ENCODE measurements around the gene C3orf20.

The C3orf20 gene

DNA sequence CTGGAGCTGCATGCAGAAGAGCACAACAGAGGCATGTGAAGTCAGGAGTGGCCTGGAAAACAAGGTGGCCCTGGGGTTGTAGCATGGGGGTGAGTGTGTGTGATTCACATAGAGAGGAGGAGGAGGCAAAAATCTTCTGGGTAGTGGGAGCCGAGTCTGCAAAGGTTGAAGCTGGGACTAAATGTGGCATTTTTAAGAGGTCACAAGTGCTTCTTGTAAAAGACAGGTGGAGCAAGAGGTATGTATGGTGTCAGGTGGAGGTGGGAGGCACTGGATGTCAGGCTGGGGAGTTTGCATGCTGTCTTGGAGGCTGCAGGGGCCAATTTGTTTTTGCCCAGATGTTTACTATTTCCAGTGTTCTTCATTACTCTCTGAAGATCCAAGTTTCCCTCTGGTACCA, 42.4 kb downstream of the C3orf20 start:
- no peak for DNase-seq (ENCODE audit: low read depth, low spot score)
- no peak for TF ChIP-seq FOXP2 (optimal IDR thresholded peaks at IDR 0.05; ENCODE audit: control extremely low read depth, extremely low read length, insufficient read depth)
- no peak for TF ChIP-seq EZH2 (IDR thresholded peaks at IDR 0.05)
- no peak for TF ChIP-seq POLR2AphosphoS5 (IDR thresholded peaks at IDR 0.05; ENCODE audit: borderline replicate concordance, low read depth, low read length)
- Histone ChIP-seq H3K4me3 (no peak overlapping the region), H3K9ac (ENCODE audit: insufficient read length) (no peak overlapping the region), H3K9me3 (ENCODE audit: low read depth, low read length) (no peaks in the 10 kb centered on the region), H3K27ac (no peak overlapping the region), H3K36me3 (ENCODE audit: insufficient read depth, low read length) (no peaks in the 10 kb centered on the region)

GRCh38 chr3:14718539-14718938, 43.6 kb downstream of the C3orf20 start:
- no peak for DNase-seq (ENCODE audit: low read depth, low spot score)
- no peak overlapping the region for H3K4me3 ChIP-seq

GRCh38 chr3:14719006-14719405, 44.1 kb downstream of the C3orf20 start:
- Histone ChIP-seq H3K4me3 (no peak overlapping the region), H3K9ac (ENCODE audit: insufficient read length) (no peak overlapping the region), H3K36me3 (ENCODE audit: insufficient read depth, low read length) (no peaks in the 10 kb centered on the region), H3K27ac (no peak overlapping the region), H3K9me3 (ENCODE audit: low read depth, low read length) (no peaks in the 10 kb centered on the region)
- no peak for DNase-seq (ENCODE audit: low read depth, low spot score)
- no peak for TF ChIP-seq EZH2 (IDR thresholded peaks at IDR 0.05)
- no peak for TF ChIP-seq POLR2AphosphoS5 (IDR thresholded peaks at IDR 0.05; ENCODE audit: borderline replicate concordance, low read depth, low read length)
- no peak for TF ChIP-seq FOXP2 (optimal IDR thresholded peaks at IDR 0.05; ENCODE audit: control extremely low read depth, extremely low read length, insufficient read depth)

More at GRCh38 chr3:14718539-14718938, 43.6 kb downstream of the C3orf20 start:
- Histone ChIP-seq H3K9ac (ENCODE audit: insufficient read length) (no peak overlapping the region), H3K9me3 (ENCODE audit: low read depth, low read length) (no peaks in the 10 kb centered on the region), H3K36me3 (ENCODE audit: insufficient read depth, low read length) (no peaks in the 10 kb centered on the region), H3K27ac (no peak overlapping the region)
- no peak for TF ChIP-seq FOXP2 (optimal IDR thresholded peaks at IDR 0.05; ENCODE audit: control extremely low read depth, extremely low read length, insufficient read depth)
- TF ChIP-seq POLR2AphosphoS5 (IDR thresholded peaks at IDR 0.05; ENCODE audit: borderline replicate concordance, low read depth, low read length) = no peak
- TF ChIP-seq EZH2 (IDR thresholded peaks at IDR 0.05) = no peak

- no peak for DNase-seq (ENCODE audit: low read depth, low spot score)
- no peaks in the 10 kb centered on the region for H3K36me3 ChIP-seq (ENCODE audit: insufficient read depth, low read length)
- H3K4me3 ChIP-seq = no peak overlapping the region
- no peak overlapping the region for H3K27ac ChIP-seq
- no peaks in the 10 kb centered on the region for H3K9me3 ChIP-seq (ENCODE audit: low read depth, low read length)
- TF ChIP-seq FOXP2 (optimal IDR thresholded peaks at IDR 0.05; ENCODE audit: control extremely low read depth, extremely low read length, insufficient read depth) = no peak
- no peak for TF ChIP-seq EZH2 (IDR thresholded peaks at IDR 0.05)
- no peak overlapping the region for H3K9ac ChIP-seq (ENCODE audit: insufficient read length)
These were observed 46.4 kb downstream of the C3orf20 start for GRCh38 chr3:14721126-14721864.

GRCh38 chr3:14725013-14725412, 50.1 kb downstream of the C3orf20 start:
- Histone ChIP-seq H3K9ac (ENCODE audit: insufficient read length) (no peak overlapping the region), H3K27ac (no peak overlapping the region), H3K9me3 (ENCODE audit: low read depth, low read length) (no peaks in the 10 kb centered on the region), H3K36me3 (ENCODE audit: insufficient read depth, low read length) (no peaks in the 10 kb centered on the region), H3K4me3 (no peak overlapping the region)
- no peak for TF ChIP-seq POLR2AphosphoS5 (IDR thresholded peaks at IDR 0.05; ENCODE audit: borderline replicate concordance, low read depth, low read length)
- no peak for TF ChIP-seq EZH2 (IDR thresholded peaks at IDR 0.05)
- TF ChIP-seq FOXP2 (optimal IDR thresholded peaks at IDR 0.05; ENCODE audit: control extremely low read depth, extremely low read length, insufficient read depth) = no peak
- no peak for DNase-seq (ENCODE audit: low read depth, low spot score)

GRCh38 chr3:14725564-14726440, 50.9 kb downstream of the C3orf20 start:
- no peaks in the 10 kb centered on the region for H3K9me3 ChIP-seq (ENCODE audit: low read depth, low read length)
- no peaks in the 10 kb centered on the region for H3K36me3 ChIP-seq (ENCODE audit: insufficient read depth, low read length)
- H3K4me3 ChIP-seq = no peak overlapping the region
- no peak for TF ChIP-seq POLR2AphosphoS5 (IDR thresholded peaks at IDR 0.05; ENCODE audit: borderline replicate concordance, low read depth, low read length)
- TF ChIP-seq EZH2 (IDR thresholded peaks at IDR 0.05) = no peak
- TF ChIP-seq FOXP2 (optimal IDR thresholded peaks at IDR 0.05; ENCODE audit: control extremely low read depth, extremely low read length, insufficient read depth) = no peak
- H3K9ac ChIP-seq (ENCODE audit: insufficient read length) = no peak overlapping the region
- no peak for DNase-seq (ENCODE audit: low read depth, low spot score)
- H3K27ac ChIP-seq = no peak overlapping the region

DNA sequence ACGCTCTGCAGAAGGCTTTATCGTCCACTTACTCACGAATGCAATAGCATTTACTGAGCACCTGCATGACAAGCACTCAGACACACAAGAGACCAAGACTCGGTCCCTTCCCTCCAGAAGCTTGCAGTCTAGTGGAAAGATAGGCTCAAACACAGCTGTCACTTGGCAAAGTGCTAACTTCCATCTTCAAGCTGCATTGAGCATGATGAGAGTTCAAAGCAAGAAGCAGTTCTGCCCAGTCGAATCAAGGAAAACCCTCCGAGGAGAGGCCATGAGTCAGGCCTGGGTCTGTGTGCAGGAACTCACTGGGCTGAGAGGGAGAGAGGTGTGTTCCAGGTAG, 51.5 kb downstream of the C3orf20 start:
- no peak for TF ChIP-seq EZH2 (IDR thresholded peaks at IDR 0.05)
- TF ChIP-seq FOXP2 (optimal IDR thresholded peaks at IDR 0.05; ENCODE audit: control extremely low read depth, extremely low read length, insufficient read depth) = no peak
- TF ChIP-seq POLR2AphosphoS5 (IDR thresholded peaks at IDR 0.05; ENCODE audit: borderline replicate concordance, low read depth, low read length) = no peak
- no peaks in the 10 kb centered on the region for H3K9me3 ChIP-seq (ENCODE audit: low read depth, low read length)
- no peaks in the 10 kb centered on the region for H3K36me3 ChIP-seq (ENCODE audit: insufficient read depth, low read length)
- no peak overlapping the region for H3K4me3 ChIP-seq
- H3K27ac ChIP-seq = no peak overlapping the region
- DNase-seq (ENCODE audit: low read depth, low spot score) = no peak
- H3K9ac ChIP-seq (ENCODE audit: insufficient read length) = no peak overlapping the region

- H3K27ac ChIP-seq = no peak overlapping the region
- TF ChIP-seq FOXP2 (optimal IDR thresholded peaks at IDR 0.05; ENCODE audit: control extremely low read depth, extremely low read length, insufficient read depth) = no peak
- no peak for TF ChIP-seq EZH2 (IDR thresholded peaks at IDR 0.05)
- no peak for TF ChIP-seq POLR2AphosphoS5 (IDR thresholded peaks at IDR 0.05; ENCODE audit: borderline replicate concordance, low read depth, low read length)
- DNase-seq (ENCODE audit: low read depth, low spot score) = no peak
- H3K9ac ChIP-seq (ENCODE audit: insufficient read length) = no peak overlapping the region
- no peak overlapping the region for H3K4me3 ChIP-seq
- no peaks in the 10 kb centered on the region for H3K9me3 ChIP-seq (ENCODE audit: low read depth, low read length)
- H3K36me3 ChIP-seq (ENCODE audit: insufficient read depth, low read length) = no peaks in the 10 kb centered on the region
These were observed 53.2 kb downstream of the C3orf20 start for GRCh38 chr3:14728113-14728512.

All from SK-N-MC (cell line).